GM23338 (cell line): ENCODE results near the gene MGAT5.

ENCODE experiments used
- CREB1 ChIP-seq: fragments of 250-450 bp; sonication (Bioruptor Pico); IDR thresholded peaks from 2 replicates; pipeline ENCODE4 v1.5.0; 2020; ENCODE audit warnings: low read depth, mild to moderate bottlenecking, moderate library complexity
- CTCF ChIP-seq, 2 experiments: fragments of 200-600 bp in 1 of 2; sonication (generic) in 1 of 2; conservative IDR thresholded peaks; 2 replicates each; pipeline versions ENCODE4 v1.5.1 to v1.6.1; 2016 to 2017; ENCODE audit warnings: antibody characterized with exemption in 2 of 2, low read depth in 2 of 2, mild to moderate bottlenecking in 2 of 2, moderate library complexity in 1 of 2
- EZH2 ChIP-seq: fragments of 200-600 bp; sonication (generic); IDR thresholded peaks from one replicate; pipeline ENCODE4 v1.8.0; 2017; ENCODE audit warnings: antibody characterized with exemption, mild to moderate bottlenecking, low read depth; ENCODE audit not compliant: unreplicated experiment
- EZH2phosphoT487 ChIP-seq: fragments of 200-600 bp; sonication (generic); IDR thresholded peaks from one replicate; pipeline ENCODE4 v1.8.1; 2018; ENCODE audit warnings: antibody characterized with exemption; ENCODE audit not compliant: unreplicated experiment
- POLR2AphosphoS5 ChIP-seq: IDR thresholded peaks from 2 replicates; pipeline ENCODE4 v1.6.1; 2016; ENCODE audit warnings: antibody characterized with exemption, low read depth
- REST ChIP-seq: IDR thresholded peaks from one replicate; pipeline ENCODE4 v1.6.1; 2018; ENCODE audit warnings: antibody characterized with exemption; ENCODE audit not compliant: unreplicated experiment
- STAT1 ChIP-seq: IDR thresholded peaks from one replicate; pipeline ENCODE4 v1.6.1; 2016; ENCODE audit warnings: antibody characterized with exemption; ENCODE audit not compliant: unreplicated experiment

- TF ChIP-seq CTCF (conservative IDR thresholded peaks at IDR 0.05; ENCODE audit: low read depth in 2 of 2) (no peak), POLR2AphosphoS5 (no peak), EZH2 (no peak), EZH2phosphoT487 (no peak), REST (no peak), CREB1 (CRISPR knock-in tag) (no peak), STAT1 (no peak)
Observed at GRCh38 chr2:134337631-134338030, 83.8 kb downstream of the MGAT5 start.
